Activated naive CD4-positive, alpha-beta T cell treated with anti-CD3 and anti-CD28 coated beads, Interleukin-2, amount 50 U/mL, for 72 hours (primary cell): Measurements from ENCODE around the gene LPAR6. TPM values are rescaled to one million over a fixed set of nuclear protein-coding genes. Genes with fewer than 3 reads are reported as not detected.
A peak's percentile ranks its signal among the peaks of the same experiment; 100 is the strongest.

ENCODE experiments used
- ATAC-seq, 2 donors: fragments of 150-1000 bp; cut with Tn5 transposase; 2 replicates each; pipeline ENCODE4 v1.10.0; 2021; ENCODE audit warnings: mild to moderate bottlenecking in 2 of 2, moderate library complexity in 2 of 2
- DNase-seq, 2 donors: peaks; one replicate each; pipeline ENCODE4 v3.0.0; 2021 to 2022; ENCODE audit warnings: low spot score in 2 of 2
- H3K27ac Mint-ChIP-seq, 2 donors: one replicate each; pipeline ENCODE4 v1.8.0; 2022; ENCODE audit warnings: mild to moderate bottlenecking in 2 of 2, mixed read lengths in 2 of 2
- H3K36me3 Mint-ChIP-seq, 2 donors: one replicate each; pipeline ENCODE4 v1.8.0; 2022; ENCODE audit warnings: mixed read lengths in 2 of 2
- H3K9me3 Mint-ChIP-seq, 2 donors: one replicate each; pipeline ENCODE4 v1.8.0; 2022; ENCODE audit warnings: mixed read lengths in 2 of 2
- total RNA-seq, 2 donors: library from RNA; stranded (reverse); gene quantifications; one replicate each; pipeline ENCODE4 v1.2.3, GENCODE V29; 2022

LPAR6 gene
- total RNA-seq, 2 donors from 2014 or later, result 12.0 to 12.5 TPM

- ATAC-seq (peak in 1 of 2 donors; percentile 19), DNase-seq (no peak)
- Mint-ChIP-seq H3K9me3 (peaks cover 0 to 3% of the 10 kb centered on the region in 2 donors), H3K27ac (peak overlapping the region in 1 of 2 donors; percentile 14), H3K36me3 (peaks cover 0 to 17% of the 10 kb centered on the region in 2 donors)
Measured at GRCh38 chr13:48400850-48401291, 12.0 kb downstream of the LPAR6 start.

- ATAC-seq (no peak), DNase-seq (no peak)
- H3K9me3 Mint-ChIP-seq, result peaks cover 5 to 10% of the 10 kb centered on the region in 2 donors
- H3K36me3 Mint-ChIP-seq, result peaks cover 5 to 23% of the 10 kb centered on the region in 2 donors
- H3K27ac Mint-ChIP-seq, result peak overlapping the region in 1 of 2 donors; percentile 14
Measured at GRCh38 chr13:48400090-48400694, 12.7 kb downstream of the LPAR6 start.

- Mint-ChIP-seq H3K27ac (no peak overlapping the region), H3K36me3 (peaks cover 11 to 30% of the 10 kb centered on the region in 2 donors), H3K9me3 (peaks cover 8 to 10% of the 10 kb centered on the region in 2 donors)
- no peak for DNase-seq
- ATAC-seq, result no peak
Measured at GRCh38 chr13:48398450-48399095, 14.3 kb downstream of the LPAR6 start.

- ATAC-seq, result no peak
- H3K27ac Mint-ChIP-seq, result no peak overlapping the region
- H3K36me3 Mint-ChIP-seq, result peaks cover 16 to 38% of the 10 kb centered on the region in 2 donors
- peaks cover 8 to 16% of the 10 kb centered on the region in 2 donors for H3K9me3 Mint-ChIP-seq
- DNase-seq, result no peak
Measured at GRCh38 chr13:48397744-48398143, 15.2 kb downstream of the LPAR6 start.

- H3K27ac Mint-ChIP-seq, result peak overlapping the region in 1 of 2 donors; percentile 13
- no peak for ATAC-seq
- DNase-seq, result no peak
- H3K9me3 Mint-ChIP-seq, result peaks cover 8 to 22% of the 10 kb centered on the region in 2 donors
- H3K36me3 Mint-ChIP-seq, result peaks cover 26 to 58% of the 10 kb centered on the region in 2 donors
Measured at GRCh38 chr13:48393698-48394085, 19.2 kb downstream of the LPAR6 start.

GRCh38 chr13:48393030-48393697, 19.7 kb downstream of the LPAR6 start:
- Mint-ChIP-seq H3K9me3 (peaks cover 8 to 22% of the 10 kb centered on the region in 2 donors), H3K27ac (peak overlapping the region in 1 of 2 donors; percentile 13), H3K36me3 (peaks cover 26 to 58% of the 10 kb centered on the region in 2 donors)
- no peak for ATAC-seq
- no peak for DNase-seq

- DNase-seq (no peak), ATAC-seq (no peak)
- H3K9me3 Mint-ChIP-seq, result peaks cover 8 to 22% of the 10 kb centered on the region in 2 donors
- H3K27ac Mint-ChIP-seq, result no peak overlapping the region
- H3K36me3 Mint-ChIP-seq, result peaks cover 26 to 50% of the 10 kb centered on the region in 2 donors
Measured at GRCh38 chr13:48391257-48391656, 21.7 kb downstream of the LPAR6 start.

- H3K36me3 Mint-ChIP-seq, result peaks cover 7 to 16% of the 10 kb centered on the region in 2 donors
- ATAC-seq, result no peak
- no peak overlapping the region for H3K27ac Mint-ChIP-seq
- no peak for DNase-seq
- H3K9me3 Mint-ChIP-seq, result no peaks in the 10 kb centered on the region
Measured at GRCh38 chr13:48386816-48387215, 26.1 kb downstream of the LPAR6 start.

GRCh38 chr13:48383384-48383783, 29.5 kb downstream of the LPAR6 start:
- Mint-ChIP-seq H3K9me3 (no peaks in the 10 kb centered on the region), H3K36me3 (peaks cover 0 to 16% of the 10 kb centered on the region in 2 donors), H3K27ac (no peak overlapping the region)
- ATAC-seq, result no peak
- no peak for DNase-seq

GRCh38 chr13:48380581-48380980, 32.3 kb downstream of the LPAR6 start:
- Mint-ChIP-seq H3K9me3 (no peaks in the 10 kb centered on the region), H3K36me3 (peaks cover 0 to 16% of the 10 kb centered on the region in 2 donors), H3K27ac (no peak overlapping the region)
- ATAC-seq, result no peak
- DNase-seq, result no peak

- H3K36me3 Mint-ChIP-seq, result peaks cover 14 to 27% of the 10 kb centered on the region in 2 donors
Measured at GRCh38 chr13:48377857-48378256, 35.1 kb downstream of the LPAR6 start.

GRCh38 chr13:48370815-48371214, 42.1 kb downstream of the LPAR6 start:
- no peak for ATAC-seq
- Mint-ChIP-seq H3K27ac (no peak overlapping the region), H3K36me3 (peaks cover 17 to 19% of the 10 kb centered on the region in 2 donors), H3K9me3 (peaks cover 3 to 5% of the 10 kb centered on the region in 2 donors)
- DNase-seq, result no peak

More at GRCh38 chr13:48377857-48378256, 35.1 kb downstream of the LPAR6 start:
- H3K27ac Mint-ChIP-seq, result no peak overlapping the region
- H3K9me3 Mint-ChIP-seq, result peaks cover 3 to 5% of the 10 kb centered on the region in 2 donors
- peak in 1 of 2 donors; percentile 55 for ATAC-seq
- no peak for DNase-seq

GRCh38 chr13:48369988-48370387, 42.9 kb downstream of the LPAR6 start:
- Mint-ChIP-seq H3K27ac (no peak overlapping the region), H3K36me3 (peaks cover 14 to 18% of the 10 kb centered on the region in 2 donors), H3K9me3 (peaks cover 3 to 4% of the 10 kb centered on the region in 2 donors)
- ATAC-seq, result no peak
- no peak for DNase-seq

Other genes with a start within 250 kb of the LPAR6 start
- gene ITM2B, start 179.9 kb downstream of the LPAR6 start, total RNA-seq, result 100 to 1,000 TPM in 1 of 2 donors, 10 to 100 TPM in 1; 72.8 to 146 TPM
- 10 to 100 TPM; 30.3 to 33.8 TPM for gene RB1, start 109.4 kb downstream of the LPAR6 start, total RNA-seq
- 1 to 10 TPM; 1.6 to 1.7 TPM for gene RCBTB2, start 120.0 kb upstream of the LPAR6 start, total RNA-seq
- gene CYSLTR2, start 240.8 kb upstream of the LPAR6 start, total RNA-seq, result 1 to 10 TPM; 3.0 to 3.2 TPM